HG02870 (cell line): ENCODE measurements around the gene RAB23.

Experiments used
- ATAC-seq: cut with Tn5 transposase; IDR thresholded peaks from one replicate; pipeline ENCODE4 v1.9.1; 2021; ENCODE audit warnings: mild to moderate bottlenecking, moderate library complexity; ENCODE audit not compliant: unreplicated experiment

Gene RAB23

GRCh38 chr6:57183336-57183735 lies 38.8 kb downstream of the RAB23 start:
- ATAC-seq: no peak

GRCh38 chr6:57182017-57182432 lies 40.1 kb downstream of the RAB23 start:
- no peak for ATAC-seq

GRCh38 chr6:57180596-57180995 lies 41.5 kb downstream of the RAB23 start:
- ATAC-seq: no peak

- no peak for ATAC-seq
These were observed 44.4 kb downstream of the RAB23 start for GRCh38 chr6:57177545-57178265.

GRCh38 chr6:57174511-57174907 lies 47.6 kb downstream of the RAB23 start:
- no peak for ATAC-seq

- no peak for ATAC-seq
These were observed 48.1 kb downstream of the RAB23 start for GRCh38 chr6:57173886-57174510.

- no peak for ATAC-seq
These were observed 48.8 kb downstream of the RAB23 start for GRCh38 chr6:57173056-57173885.

GRCh38 chr6:57172136-57173055 lies 49.7 kb downstream of the RAB23 start, which contains the start of gene BAG2:
BAG2 (plus strand) TSS chr6:57172326; CDS start chr6:57172698, 372 bp downstream.
- peak; percentile 86 for ATAC-seq

GRCh38 chr6:57165080-57165479 lies 57.0 kb downstream of the RAB23 start:
- ATAC-seq: no peak

GRCh38 chr6:57163956-57164355 lies 58.2 kb downstream of the RAB23 start:
- ATAC-seq: no peak

GRCh38 chr6:57162516-57162915 lies 59.6 kb downstream of the RAB23 start:
- no peak for ATAC-seq

- no peak for ATAC-seq
These were observed 60.1 kb downstream of the RAB23 start for GRCh38 chr6:57162028-57162427.

GRCh38 chr6:57159127-57159526 lies 63.0 kb downstream of the RAB23 start:
- ATAC-seq: no peak

- ATAC-seq: no peak
These were observed 63.4 kb downstream of the RAB23 start for GRCh38 chr6:57158658-57159057.

GRCh38 chr6:57147955-57148858 lies 73.9 kb downstream of the RAB23 start:
- ATAC-seq: no peak

- ATAC-seq: no peak
These were observed 74.7 kb downstream of the RAB23 start for GRCh38 chr6:57147401-57147800.

- ATAC-seq: no peak
These were observed 78.4 kb downstream of the RAB23 start for GRCh38 chr6:57143690-57144089.

GRCh38 chr6:57142178-57142525 lies 80.0 kb downstream of the RAB23 start:
- no peak for ATAC-seq

- no peak for ATAC-seq
These were observed 80.5 kb downstream of the RAB23 start for GRCh38 chr6:57141451-57142177.
